ENCODE data around the gene SLC2A5. TPM values are rescaled to one million over a fixed set of nuclear protein-coding genes. Genes with fewer than 3 reads are reported as not detected.

Gene SLC2A5
- total RNA-seq, 1 experiment from 2014 or later = 0.70 TPM

GRCh38 chr1:9107136-9107535 is 37.7 kb upstream of the SLC2A5 start:
- no TSS peak for BruUV-seq (replicated peaks)

DNA sequence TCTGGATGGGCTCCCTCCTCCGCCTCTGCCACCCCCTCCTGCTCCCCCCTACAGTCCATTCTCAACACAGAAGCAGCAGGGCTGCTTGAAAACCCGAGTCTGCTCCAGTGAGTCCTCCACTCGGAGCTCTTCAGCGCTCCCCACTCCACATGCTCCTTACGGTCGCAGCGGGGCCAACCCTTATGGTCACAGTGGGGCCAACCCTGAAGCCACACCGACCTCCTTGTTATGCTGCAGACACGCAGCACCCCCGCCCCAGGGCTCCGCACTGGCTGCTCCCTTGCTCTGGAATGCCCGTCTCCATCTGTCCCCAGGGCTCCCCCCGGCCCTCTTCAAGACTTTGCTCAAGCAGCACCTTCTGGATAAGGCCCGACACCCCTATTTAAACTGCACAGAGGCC is 36.9 kb upstream of the SLC2A5 start:
- Histone ChIP-seq H3K4me1 (peaks cover 12% of the 10 kb centered on the region), H3K4me3 (ENCODE audit: low read depth, low read length) (no peak overlapping the region), H3K27me3 (replicated peaks; ENCODE audit: control insufficient read depth, insufficient read depth, low read length) (no peaks in the 10 kb centered on the region), H3K36me3 (ENCODE audit: control insufficient read depth, insufficient read depth, low read length) (peaks cover 3% of the 10 kb centered on the region; the same call in 1 of the 2 replicates), H3K9me3 (no peaks in the 10 kb centered on the region)
- Mint-ChIP-seq H3K36me3 (ENCODE audit: insufficient read depth, unreplicated experiment) (no peaks in the 10 kb centered on the region), H3K4me1 (ENCODE audit: low read depth, unreplicated experiment) (no peaks in the 10 kb centered on the region), H3K4me3 (ENCODE audit: unreplicated experiment) (no peak overlapping the region), H3K27me3 (ENCODE audit: insufficient read depth, unreplicated experiment) (no peaks in the 10 kb centered on the region), H3K27ac (ENCODE audit: unreplicated experiment) (no peak overlapping the region), H3K9me3 (ENCODE audit: unreplicated experiment) (no peaks in the 10 kb centered on the region)
- ChIA-PET CTCF (no interaction called here), POLR2A (no interaction called here)
- DNase-seq = no peak
- intact Hi-C loops (cut with micrococcal nuclease; ENCODE audit: unreplicated experiment) = no loop called here
- TF ChIP-seq, protein P1, sequence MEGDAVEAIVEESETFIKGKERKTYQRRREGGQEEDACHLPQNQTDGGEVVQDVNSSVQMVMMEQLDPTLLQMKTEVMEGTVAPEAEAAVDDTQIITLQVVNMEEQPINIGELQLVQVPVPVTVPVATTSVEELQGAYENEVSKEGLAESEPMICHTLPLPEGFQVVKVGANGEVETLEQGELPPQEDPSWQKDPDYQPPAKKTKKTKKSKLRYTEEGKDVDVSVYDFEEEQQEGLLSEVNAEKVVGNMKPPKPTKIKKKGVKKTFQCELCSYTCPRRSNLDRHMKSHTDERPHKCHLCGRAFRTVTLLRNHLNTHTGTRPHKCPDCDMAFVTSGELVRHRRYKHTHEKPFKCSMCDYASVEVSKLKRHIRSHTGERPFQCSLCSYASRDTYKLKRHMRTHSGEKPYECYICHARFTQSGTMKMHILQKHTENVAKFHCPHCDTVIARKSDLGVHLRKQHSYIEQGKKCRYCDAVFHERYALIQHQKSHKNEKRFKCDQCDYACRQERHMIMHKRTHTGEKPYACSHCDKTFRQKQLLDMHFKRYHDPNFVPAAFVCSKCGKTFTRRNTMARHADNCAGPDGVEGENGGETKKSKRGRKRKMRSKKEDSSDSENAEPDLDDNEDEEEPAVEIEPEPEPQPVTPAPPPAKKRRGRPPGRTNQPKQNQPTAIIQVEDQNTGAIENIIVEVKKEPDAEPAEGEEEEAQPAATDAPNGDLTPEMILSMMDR (IDR thresholded peaks at IDR 0.05; ENCODE audit: insufficient read depth in 1 of 2, low read depth in 1 of 2, low read length in 1 of 2, severe bottlenecking in 1 of 2, unreplicated experiment in 1 of 2) = no peak
- BruUV-seq (replicated peaks) = no TSS peak

More at GRCh38 chr1:9107136-9107535, 37.7 kb upstream of the SLC2A5 start:
- Mint-ChIP-seq H3K9me3 (ENCODE audit: unreplicated experiment) (no peaks in the 10 kb centered on the region), H3K27me3 (ENCODE audit: insufficient read depth, unreplicated experiment) (no peaks in the 10 kb centered on the region), H3K27ac (ENCODE audit: unreplicated experiment) (no peak overlapping the region), H3K36me3 (ENCODE audit: insufficient read depth, unreplicated experiment) (no peaks in the 10 kb centered on the region), H3K4me3 (ENCODE audit: unreplicated experiment) (no peak overlapping the region), H3K4me1 (ENCODE audit: low read depth, unreplicated experiment) (no peaks in the 10 kb centered on the region)
- Histone ChIP-seq H3K27me3 (replicated peaks; ENCODE audit: control insufficient read depth, insufficient read depth, low read length) (no peaks in the 10 kb centered on the region), H3K9me3 (no peaks in the 10 kb centered on the region), H3K4me1 (peaks cover 17% of the 10 kb centered on the region), H3K36me3 (ENCODE audit: control insufficient read depth, insufficient read depth, low read length) (peaks cover 4% of the 10 kb centered on the region; the same call in 1 of the 2 replicates), H3K4me3 (ENCODE audit: low read depth, low read length) (no peak overlapping the region)
- CTCF ChIA-PET = no interaction called here
- TF ChIP-seq, protein P1 (IDR thresholded peaks at IDR 0.05; ENCODE audit: insufficient read depth in 1 of 2, low read depth in 1 of 2, low read length in 1 of 2, severe bottlenecking in 1 of 2, unreplicated experiment in 1 of 2) = no peak
- POLR2A ChIA-PET = no interaction called here
- intact Hi-C loops (cut with micrococcal nuclease; ENCODE audit: unreplicated experiment) = no loop called here
- no peak for DNase-seq

DNA sequence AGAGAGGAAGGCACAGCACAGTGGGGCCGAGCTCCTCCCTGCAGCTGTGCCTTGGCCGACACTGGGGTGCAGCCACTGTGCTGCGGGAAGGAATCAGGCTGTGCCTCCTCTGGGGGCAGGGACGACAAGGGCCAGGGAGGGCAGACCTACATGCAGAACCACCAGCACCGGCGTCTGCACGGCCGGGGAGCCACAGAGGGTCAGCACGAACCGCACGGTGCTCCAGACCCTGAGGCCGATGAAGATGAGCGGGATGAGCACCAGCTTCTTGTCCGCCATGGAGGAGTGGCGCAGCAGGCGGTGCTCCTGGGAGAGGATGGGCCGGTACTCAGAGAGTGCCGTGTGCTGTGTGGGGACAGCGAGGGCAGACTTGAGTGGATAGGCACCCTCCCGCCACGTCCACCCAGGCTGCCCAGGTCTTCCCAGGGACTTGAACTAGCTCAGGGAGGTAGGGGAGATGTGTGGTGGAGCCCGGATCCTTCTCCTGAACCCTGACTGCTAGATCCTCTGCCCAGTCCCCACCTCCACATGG is 36.0 kb upstream of the SLC2A5 start:
- DNase-seq = no peak
- TF ChIP-seq, protein P1 (IDR thresholded peaks at IDR 0.05; ENCODE audit: insufficient read depth in 1 of 2, low read depth in 1 of 2, low read length in 1 of 2, severe bottlenecking in 1 of 2, unreplicated experiment in 1 of 2) = no peak
- POLR2A ChIA-PET = no interaction called here
- Mint-ChIP-seq H3K27ac (ENCODE audit: unreplicated experiment) (no peak overlapping the region), H3K36me3 (ENCODE audit: insufficient read depth, unreplicated experiment) (no peaks in the 10 kb centered on the region), H3K9me3 (ENCODE audit: unreplicated experiment) (no peaks in the 10 kb centered on the region), H3K27me3 (ENCODE audit: insufficient read depth, unreplicated experiment) (no peaks in the 10 kb centered on the region), H3K4me3 (ENCODE audit: unreplicated experiment) (no peak overlapping the region), H3K4me1 (ENCODE audit: low read depth, unreplicated experiment) (no peaks in the 10 kb centered on the region)
- no peaks in the 10 kb centered on the region for H3K9me3 ChIP-seq
- no TSS peak for BruUV-seq (replicated peaks)
- peaks cover 5% of the 10 kb centered on the region for H3K4me1 ChIP-seq
- CTCF ChIA-PET = no interaction called here
- no peaks in the 10 kb centered on the region for H3K36me3 ChIP-seq (ENCODE audit: control insufficient read depth, insufficient read depth, low read length)
- intact Hi-C loops (cut with micrococcal nuclease; ENCODE audit: unreplicated experiment) = no loop called here
- H3K27me3 ChIP-seq (replicated peaks; ENCODE audit: control insufficient read depth, insufficient read depth, low read length) = no peaks in the 10 kb centered on the region
- no peak overlapping the region for H3K4me3 ChIP-seq (ENCODE audit: low read depth, low read length)
